GF-D8 (cell line): ENCODE data around the gene CFAP61.
A peak's percentile ranks its signal among the peaks of the same experiment; 100 is the strongest.
"Not testable (repeated sequence)": the region's sequence is repeated elsewhere in the genome, so short reads cannot be mapped to it uniquely, and the experiment has no call there.

Source experiments
- DNase-seq: peaks from one replicate; lab custom pipeline; 2025; lab: John Stamatoyannopoulos, UW

CFAP61 gene

DNA sequence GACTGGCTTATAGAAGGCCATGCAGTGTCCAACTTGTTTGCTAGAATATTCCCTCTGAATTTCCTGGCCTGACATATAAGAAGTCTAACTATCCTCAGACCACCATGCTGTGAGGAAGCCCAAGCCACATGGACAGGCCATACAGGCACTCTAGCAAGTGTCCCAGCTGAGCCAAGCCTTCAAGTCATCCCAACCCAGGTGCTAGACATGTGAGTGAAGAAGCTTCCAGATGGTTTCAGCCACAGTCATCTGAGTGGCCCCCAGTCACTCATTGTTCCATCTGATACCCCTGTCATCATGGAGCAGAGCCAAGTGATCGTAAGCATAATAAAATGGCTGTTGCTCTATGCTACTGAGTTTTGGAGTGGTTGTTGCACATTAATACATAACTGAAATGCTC, 269.6 kb downstream of the CFAP61 start:
- no peak for DNase-seq

GRCh38 chr20:20322912-20323311, 270.6 kb downstream of the CFAP61 start:
- DNase-seq, result no peak

- no peak for DNase-seq
These were observed 275.4 kb downstream of the CFAP61 start for GRCh38 chr20:20327746-20328145.

DNA sequence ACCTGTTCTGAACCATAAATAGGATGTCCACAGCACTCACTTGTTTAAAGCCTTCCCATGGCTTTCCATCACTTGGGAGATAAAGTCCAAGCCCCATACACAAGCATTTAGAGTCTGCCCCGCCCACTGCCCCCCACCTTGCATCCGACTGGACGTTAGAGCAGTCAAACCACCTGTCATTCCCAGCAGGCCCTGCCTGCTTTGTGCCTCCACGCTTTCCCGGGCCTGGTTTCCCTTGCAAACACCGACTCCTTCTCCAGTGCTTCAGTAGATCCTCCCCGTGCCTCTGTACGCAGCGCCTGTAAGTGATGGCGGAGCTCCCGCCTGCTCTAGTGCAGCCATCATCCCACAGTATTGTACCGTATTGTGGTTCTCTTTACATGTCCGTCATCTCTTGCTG, 277.2 kb downstream of the CFAP61 start:
- no peak for DNase-seq

GRCh38 chr20:20331156-20331555, 278.8 kb downstream of the CFAP61 start:
- no peak for DNase-seq

DNA sequence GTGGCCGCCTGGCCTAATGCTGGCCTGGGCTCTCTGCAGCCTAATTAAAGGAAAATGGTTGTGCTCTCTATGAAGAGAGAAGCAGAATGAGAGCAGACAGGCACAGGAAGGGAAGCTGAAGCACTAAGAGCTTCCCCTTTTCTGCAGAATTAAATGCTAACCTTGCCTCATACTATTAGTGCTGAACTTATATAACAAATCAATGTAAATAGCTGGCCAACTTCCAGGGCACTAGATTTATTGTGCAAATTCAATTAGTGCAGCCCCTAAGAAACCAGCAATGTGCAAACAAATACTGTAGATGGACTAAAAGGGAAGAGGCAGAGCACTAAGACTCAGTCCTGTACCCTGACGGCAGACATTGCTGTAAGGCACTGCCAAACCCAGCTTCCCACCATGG, 279.5 kb downstream of the CFAP61 start:
- peak; percentile 17 for DNase-seq

DNA sequence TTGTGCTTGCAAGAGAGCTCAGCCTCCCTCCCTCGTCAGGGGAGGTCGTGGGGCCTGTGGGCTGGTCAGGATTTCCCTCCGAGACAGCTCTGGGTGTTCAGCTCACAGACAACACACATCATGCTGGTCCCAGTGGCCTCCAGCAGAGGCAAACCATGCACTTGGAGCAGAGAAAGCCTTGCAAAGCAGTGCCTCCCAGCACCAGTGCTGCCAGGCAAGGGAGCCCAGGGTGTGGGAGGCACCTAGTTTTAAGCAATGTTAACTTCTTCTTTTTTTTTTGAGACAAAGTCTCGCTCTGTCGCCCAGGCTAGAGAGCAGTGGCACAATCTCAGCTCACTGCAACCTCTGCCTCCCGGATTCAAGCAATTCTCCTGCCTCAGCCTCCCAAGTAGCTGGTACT, 281.5 kb downstream of the CFAP61 start:
- no peak for DNase-seq

GRCh38 chr20:20334489-20334888, 282.2 kb downstream of the CFAP61 start:
- no peak for DNase-seq

- DNase-seq, result no peak
These were observed 285.9 kb downstream of the CFAP61 start for GRCh38 chr20:20338133-20338730.

- DNase-seq, result no peak
These were observed 288.1 kb downstream of the CFAP61 start for GRCh38 chr20:20340443-20340842.

GRCh38 chr20:20341371-20341770, 289.0 kb downstream of the CFAP61 start:
- DNase-seq, result no peak

DNA sequence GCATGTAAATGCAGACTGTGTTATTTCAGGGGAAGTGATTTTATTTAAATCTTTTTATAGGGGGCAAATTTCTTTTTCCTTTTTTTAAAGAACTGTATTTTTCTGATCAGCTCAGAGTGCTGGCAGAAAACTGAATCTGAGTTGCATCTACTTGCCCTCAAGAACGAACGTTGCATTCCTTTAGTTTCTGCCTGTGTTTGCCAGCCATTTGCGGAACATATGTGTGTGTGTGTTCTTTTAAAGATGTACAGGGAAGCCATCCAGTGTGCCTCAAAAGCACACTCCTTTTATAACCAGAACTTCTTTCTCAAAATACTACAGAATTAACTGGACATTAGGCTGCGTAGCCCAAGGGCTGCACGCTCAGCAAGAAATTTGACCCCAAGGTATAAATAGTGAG, 289.7 kb downstream of the CFAP61 start:
- no peak for DNase-seq

GRCh38 chr20:20343932-20344331, 291.6 kb downstream of the CFAP61 start:
- DNase-seq, result no peak

GRCh38 chr20:20344476-20344875, 292.1 kb downstream of the CFAP61 start:
- DNase-seq, result no peak

- DNase-seq, result no peak
These were observed 301.2 kb downstream of the CFAP61 start for GRCh38 chr20:20353576-20353975.

GRCh38 chr20:20355503-20355902, 303.2 kb downstream of the CFAP61 start:
- not testable (repeated sequence) for DNase-seq

DNA sequence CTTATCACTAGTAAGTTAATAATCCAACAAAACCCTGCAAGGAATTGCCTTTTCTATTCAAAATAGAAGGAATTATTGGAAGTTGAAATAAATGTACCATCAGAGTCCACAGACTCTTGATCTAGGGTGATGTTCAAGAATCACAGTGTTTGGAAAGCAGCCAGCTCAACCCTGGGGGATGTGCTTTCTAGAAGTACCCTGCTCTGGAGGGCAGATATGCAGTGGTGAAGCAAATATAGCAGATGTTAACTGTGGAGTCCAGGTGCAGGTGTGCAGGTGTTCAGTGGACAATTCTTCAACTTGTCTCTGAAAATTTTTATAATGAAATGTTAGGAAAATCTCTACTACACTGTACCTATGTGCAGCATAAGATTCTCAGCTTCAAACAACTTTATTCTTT, 306.5 kb downstream of the CFAP61 start:
- DNase-seq, result no peak

GRCh38 chr20:20359628-20360027, 307.3 kb downstream of the CFAP61 start:
- no peak for DNase-seq

DNA sequence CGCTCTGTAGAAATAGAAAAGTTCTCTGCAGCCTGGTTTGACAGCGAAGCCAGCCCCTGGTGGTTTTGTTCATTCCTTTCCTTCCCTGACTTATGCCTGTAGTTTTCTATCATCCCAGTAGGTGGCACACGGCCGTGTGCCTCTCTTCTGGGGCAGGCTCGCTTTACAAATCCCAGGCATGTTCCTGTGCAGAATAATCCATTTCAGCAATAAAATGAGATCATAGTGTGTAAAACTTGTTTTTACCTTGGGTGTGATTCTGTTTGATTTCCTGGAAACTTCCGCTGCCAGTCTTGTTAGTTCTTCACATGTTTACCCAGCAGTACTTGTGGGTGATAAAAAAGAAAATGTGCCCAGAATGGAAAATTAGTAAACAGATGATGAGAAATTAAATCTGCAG, 308.1 kb downstream of the CFAP61 start:
- peak; percentile 23 for DNase-seq

DNA sequence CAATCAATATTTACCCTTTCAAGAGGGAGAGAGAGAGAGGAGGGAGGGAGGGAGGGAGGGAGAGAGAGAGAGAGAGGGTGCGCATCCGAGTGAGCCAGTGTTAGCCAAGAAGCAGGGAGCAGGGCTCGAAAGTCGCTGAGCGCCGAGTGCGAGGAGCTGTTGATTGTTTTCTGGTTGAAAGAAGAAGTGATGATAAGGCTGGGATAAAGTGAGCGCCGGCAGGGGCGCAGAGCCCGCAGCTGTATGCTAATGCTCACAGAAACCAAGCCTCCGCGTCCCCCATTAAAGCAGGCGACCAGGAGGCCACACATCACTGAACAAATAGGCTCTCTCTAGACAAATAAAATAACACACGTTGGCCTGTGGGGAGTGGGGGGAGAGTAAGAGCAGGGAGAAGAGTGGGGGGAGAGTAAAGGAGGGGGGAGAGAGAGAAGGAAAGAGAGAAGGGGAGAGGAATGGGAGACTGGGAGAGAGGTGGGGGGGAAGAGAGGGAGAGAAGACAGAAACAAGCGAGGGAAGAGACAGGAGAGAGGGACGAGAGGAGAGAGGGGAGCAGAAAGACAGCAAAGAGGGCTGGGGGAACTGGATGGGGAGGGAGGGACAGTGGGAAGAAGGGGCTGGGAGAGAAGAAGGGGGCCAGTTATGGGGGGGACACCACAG, 310.6 kb downstream of the CFAP61 start:
- no peak for DNase-seq

DNA sequence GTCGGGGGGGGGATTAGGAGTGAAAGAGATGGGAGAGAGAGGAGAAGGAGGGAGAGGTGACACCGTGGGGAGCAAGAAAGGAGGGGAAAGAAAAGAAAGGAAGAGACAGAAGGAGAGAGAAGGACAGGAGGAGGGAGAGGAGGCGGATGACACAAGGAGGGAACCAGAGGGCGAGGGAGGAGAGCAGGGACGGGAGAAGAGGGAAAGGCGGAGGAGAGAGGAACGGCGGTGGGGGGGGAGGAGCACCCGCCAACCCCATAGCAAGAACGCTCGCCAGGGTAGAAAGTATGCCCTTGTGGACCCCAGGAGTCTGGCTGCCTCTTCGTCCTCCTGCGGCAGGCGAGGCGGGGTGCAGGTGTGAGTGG, 311.1 kb downstream of the CFAP61 start:
- DNase-seq, result no peak

GRCh38 chr20:20363799-20364592, 311.7 kb downstream of the CFAP61 start:
- DNase-seq, result no peak
